Endothelial cell of umbilical vein (primary cell): Measurements from ENCODE around the gene TCF15.

Experiments used
- CTCF ChIP-seq, 2 donors: IDR thresholded peaks; 1 replicate in 1 of 2; 2 replicates in 1 of 2; pipeline ENCODE4 v1.5.1; 2011; ENCODE audit warnings: low read length in 2 of 2, mild to moderate bottlenecking in 2 of 2, moderate library complexity in 2 of 2, control low read depth in 1 of 2, inconsistent platforms in 1 of 2, low read depth in 1 of 2; ENCODE audit not compliant: insufficient read depth in 1 of 2; ENCODE audit errors: extremely low read depth in 1 of 2
- POLR2A ChIP-seq: IDR thresholded peaks from 2 replicates; pipeline ENCODE4 v1.6.1; 2012; ENCODE audit warnings: low read depth, mild to moderate bottlenecking, control low read depth, low read length
- POLR2AphosphoS5 ChIP-seq: IDR thresholded peaks from 2 replicates; pipeline ENCODE4 v1.6.1; 2012; ENCODE audit warnings: low read depth, mild to moderate bottlenecking, control low read depth, low read length, moderate library complexity; ENCODE audit not compliant: insufficient read depth

GRCh38 chr20:622161-622560, 12.1 kb upstream of the TCF15 start:
- no peak for TF ChIP-seq POLR2AphosphoS5
- no peak for TF ChIP-seq CTCF (IDR thresholded peaks at IDR 0.05; ENCODE audit: extremely low read depth in 1 of 2, insufficient read depth in 1 of 2, low read depth in 1 of 2, low read length in 2 of 2)
- TF ChIP-seq POLR2A: no peak
